ENCODE data around the gene KBTBD4.
A peak's percentile ranks its signal among the peaks of the same experiment; 100 is the strongest.
"Not testable (repeated sequence)": the region's sequence is repeated elsewhere in the genome, so short reads cannot be mapped to it uniquely, and the experiment has no call there.

KBTBD4 gene

GRCh38 chr11:47589977-47590861 is 11.4 kb upstream of the KBTBD4 start:
- no peak for DNase-seq

GRCh38 chr11:47589584-47589976 is 10.8 kb upstream of the KBTBD4 start:
- no peak for DNase-seq

- no peak for DNase-seq
Observed at GRCh38 chr11:47589118-47589517, 10.3 kb upstream of the KBTBD4 start.

GRCh38 chr11:47587723-47588326 is 9.1 kb upstream of the KBTBD4 start:
- no peak for DNase-seq

DNA sequence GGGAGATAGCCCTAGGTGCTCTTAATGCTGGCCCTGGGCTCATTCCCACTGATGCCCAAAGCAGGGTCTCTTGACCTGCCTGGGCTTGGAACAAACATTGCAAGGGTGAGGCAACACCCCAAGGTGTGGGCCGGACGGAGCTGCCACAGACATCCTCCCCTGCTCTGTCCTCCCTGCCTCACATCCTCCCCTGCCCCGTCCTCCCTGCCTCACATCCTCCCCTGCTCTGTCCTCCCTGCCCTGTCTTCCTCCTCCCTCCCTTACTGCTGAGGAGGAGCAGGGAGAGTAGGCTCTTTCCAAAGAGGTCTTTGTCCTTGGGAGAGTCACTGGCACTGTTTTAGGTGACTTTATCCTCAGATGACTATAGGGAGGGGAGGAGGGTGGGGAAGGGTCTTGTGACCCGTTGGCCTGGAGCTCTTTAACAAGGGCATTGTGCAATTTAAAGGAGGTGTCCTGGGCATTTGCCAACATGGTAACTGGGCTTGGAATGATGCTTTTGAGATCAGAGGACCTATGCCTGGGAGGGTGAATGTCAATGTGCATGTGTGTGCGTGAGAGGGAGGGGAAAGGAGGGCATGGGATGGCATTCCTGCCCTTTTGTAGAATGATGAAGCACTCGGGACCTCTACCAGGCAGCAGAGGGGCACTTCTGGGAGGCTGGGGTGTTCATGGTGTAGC is 8.4 kb upstream of the KBTBD4 start:
- no peak for DNase-seq

DNA sequence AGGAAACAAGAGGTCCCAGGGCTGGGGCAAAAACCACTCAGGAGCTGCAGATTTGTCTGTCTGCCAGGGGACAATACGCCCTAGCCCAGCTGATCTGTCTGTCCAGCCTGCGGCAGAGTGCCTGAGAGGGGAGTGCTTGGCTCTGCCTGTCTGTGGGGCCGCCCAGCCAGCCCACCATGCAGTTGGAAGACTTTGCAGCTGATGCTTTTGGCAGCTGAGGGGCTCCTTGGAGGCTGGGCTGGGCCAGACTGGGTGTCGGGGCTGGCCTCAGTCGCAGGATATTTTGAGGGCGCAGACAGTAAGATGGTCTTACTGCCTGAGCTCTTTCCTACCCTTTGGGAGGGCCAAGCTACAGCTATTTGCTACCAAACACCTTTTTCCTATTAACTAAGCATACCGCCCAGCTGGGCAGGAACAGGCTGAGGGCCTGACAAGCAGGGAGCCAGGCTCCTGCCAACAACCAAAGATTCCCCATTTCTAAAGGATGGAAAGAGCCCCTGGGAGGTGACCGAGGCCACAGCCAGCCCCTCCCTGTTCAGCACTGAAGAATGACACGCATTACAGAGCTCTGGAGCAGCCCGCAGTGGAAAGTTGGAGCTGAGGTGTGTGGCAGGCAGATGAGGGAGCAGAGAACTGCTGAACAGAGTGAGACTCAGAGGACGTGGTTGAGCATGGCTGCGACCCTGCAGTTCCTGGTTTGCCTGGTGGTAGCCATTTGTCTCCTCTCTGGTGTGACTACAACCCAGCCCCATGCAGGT is 7.5 kb upstream of the KBTBD4 start, which contains the start of gene FAM180B:
FAM180B (plus strand) TSS at position 581 of the 758 bp plus-strand sequence; CDS start at position 672, 91 bp downstream.
- DNase-seq: no peak

- DNase-seq: no peak
Observed at GRCh38 chr11:47583844-47584243, 5.1 kb upstream of the KBTBD4 start.

GRCh38 chr11:47577460-47578041 is 1.2 kb downstream of the KBTBD4 start:
- DNase-seq: no peak

- DNase-seq: no peak
Observed at GRCh38 chr11:47573321-47573720, 5.4 kb downstream of the KBTBD4 start.

DNA sequence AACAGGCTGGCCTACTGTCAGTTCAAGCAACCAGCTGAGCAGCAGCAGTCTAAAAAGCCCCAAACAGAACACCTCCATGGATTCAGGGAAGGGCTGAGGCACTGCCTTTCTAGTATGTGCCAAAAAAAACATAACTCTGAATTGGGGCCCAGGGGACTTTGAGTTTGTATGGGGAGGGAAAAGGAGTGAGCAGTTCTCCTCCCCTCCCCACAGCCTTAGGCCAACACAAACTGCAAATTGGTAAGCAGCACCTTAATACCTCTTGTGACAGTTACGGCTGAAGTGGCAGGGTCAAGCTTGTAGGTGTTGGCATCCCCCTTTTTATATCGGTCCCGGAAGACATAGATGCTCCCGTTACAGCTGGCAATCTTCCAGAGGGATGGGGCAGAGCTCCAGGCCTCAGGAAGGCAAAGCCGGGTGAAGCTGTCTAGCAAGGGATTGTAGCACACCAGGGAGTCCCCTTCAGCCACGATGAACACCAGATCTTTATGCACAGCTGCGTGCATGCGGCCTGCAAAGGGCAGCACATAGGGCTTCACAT is 6.0 kb downstream of the KBTBD4 start:
- DNase-seq: no peak

GRCh38 chr11:47571895-47572294 is 6.9 kb downstream of the KBTBD4 start:
- DNase-seq: no peak

- DNase-seq: no peak
Observed at GRCh38 chr11:47571357-47571729, 7.4 kb downstream of the KBTBD4 start.

GRCh38 chr11:47570651-47571356 is 8.0 kb downstream of the KBTBD4 start:
- DNase-seq: no peak

DNA sequence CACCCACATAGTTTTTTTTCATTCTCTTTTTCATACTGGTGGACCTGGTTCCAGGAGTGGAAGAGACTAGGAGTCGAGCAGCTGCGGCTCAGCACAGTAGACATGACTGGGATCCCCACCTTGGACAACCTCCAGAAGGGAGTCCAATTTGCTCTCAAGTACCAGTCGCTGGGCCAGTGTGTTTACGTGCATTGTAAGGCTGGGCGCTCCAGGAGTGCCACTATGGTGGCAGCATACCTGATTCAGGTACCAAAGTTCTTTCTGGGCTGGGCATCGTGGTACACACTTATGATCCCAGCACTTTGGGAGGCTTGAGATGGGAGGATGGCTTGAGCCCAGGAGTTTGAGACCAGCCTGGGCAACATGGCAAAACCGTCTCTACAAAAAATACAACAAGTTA is 9.1 kb downstream of the KBTBD4 start:
- DNase-seq: no peak

- DNase-seq: no peak
Observed at GRCh38 chr11:47566149-47566698, 12.5 kb downstream of the KBTBD4 start.

DNA sequence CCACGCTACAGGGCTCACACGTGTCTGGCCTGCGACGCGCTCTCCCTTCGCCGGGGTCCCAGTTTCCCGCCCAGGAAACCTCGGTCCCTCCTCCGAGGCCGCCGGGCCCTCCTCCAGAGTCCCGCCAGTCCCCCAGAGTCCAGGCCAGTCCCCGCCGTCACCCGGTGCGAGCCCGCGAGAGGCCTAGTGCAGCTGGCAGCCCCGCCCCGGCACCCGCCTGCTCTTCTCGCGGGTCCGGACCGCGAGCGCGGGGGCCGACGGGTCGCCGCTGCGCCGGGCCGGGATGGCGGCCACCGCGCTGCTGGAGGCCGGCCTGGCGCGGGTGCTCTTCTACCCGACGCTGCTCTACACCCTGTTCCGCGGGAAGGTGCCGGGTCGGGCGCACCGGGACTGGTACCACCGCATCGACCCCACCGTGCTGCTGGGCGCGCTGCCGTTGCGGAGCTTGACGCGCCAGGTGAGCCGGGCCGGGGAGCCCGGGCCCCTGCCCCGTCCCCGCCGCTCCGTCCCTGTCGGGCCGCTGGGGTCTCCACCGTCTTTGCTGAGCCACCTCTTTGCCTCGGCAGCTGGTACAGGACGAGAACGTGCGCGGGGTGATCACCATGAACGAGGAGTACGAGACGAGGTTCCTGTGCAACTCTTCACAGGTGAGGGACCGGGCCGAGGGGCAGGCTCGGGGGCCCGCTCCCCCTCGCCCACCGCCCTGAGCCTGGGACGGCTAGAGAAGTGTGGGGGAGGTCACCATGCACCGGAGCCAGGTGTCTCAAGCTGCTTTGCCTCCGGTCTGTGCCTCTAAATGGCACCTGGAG is 13.2 kb downstream of the KBTBD4 start, which contains the start of gene PTPMT1:
PTPMT1 (plus strand) TSS at position 260 of the 809 bp plus-strand sequence; CDS start at position 284, 24 bp downstream.
- peak; percentile 73 for DNase-seq

GRCh38 chr11:47564933-47565339 is 13.8 kb downstream of the KBTBD4 start:
- peak; percentile 6 for DNase-seq

GRCh38 chr11:47564366-47564765 is 14.4 kb downstream of the KBTBD4 start:
- not testable (repeated sequence) for DNase-seq

DNA sequence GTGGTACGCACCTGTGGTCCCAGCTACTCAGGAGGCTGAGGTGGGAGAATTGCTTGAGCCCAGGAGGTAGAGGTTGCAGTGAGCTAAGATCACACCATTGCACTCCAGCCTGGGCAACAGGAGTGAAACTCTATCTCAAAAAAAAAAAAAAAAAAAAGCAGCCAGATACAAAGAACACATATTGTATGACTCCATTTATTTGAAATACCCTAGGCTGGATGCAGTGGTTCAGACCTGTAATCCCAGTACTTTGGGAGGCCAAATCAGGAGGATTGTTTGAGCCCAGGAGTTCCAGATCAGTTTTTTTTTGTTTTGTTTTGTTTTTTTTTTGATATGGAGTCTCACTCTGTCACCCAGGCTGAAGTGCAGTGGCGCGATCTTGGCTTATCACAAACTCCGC is 16.4 kb downstream of the KBTBD4 start:
- DNase-seq: not testable (repeated sequence)

DNA sequence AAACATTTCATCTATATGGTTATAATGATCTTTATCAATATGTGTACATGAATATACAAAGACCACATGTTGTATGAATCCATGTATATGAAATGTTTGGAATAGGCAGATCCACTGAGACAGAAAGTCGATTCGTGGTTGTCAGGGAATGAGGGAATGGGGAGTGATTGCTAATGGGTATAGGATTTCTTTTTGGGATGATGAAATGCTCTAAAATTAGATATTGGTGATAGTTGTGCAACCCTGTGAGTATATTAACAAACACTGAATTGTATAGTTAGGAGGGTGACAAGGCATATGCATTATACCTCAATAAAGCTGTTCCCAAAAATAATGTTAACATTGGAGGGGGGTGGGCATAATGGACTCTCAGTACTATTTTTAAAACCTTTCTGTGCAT is 18.3 kb downstream of the KBTBD4 start:
- DNase-seq: no peak
